ENCODE data around the gene ETHE1.

GRCh38 chr19:43506629-43507028, 20.4 kb downstream of the ETHE1 start:
- TF ChIP-seq MAX (IDR thresholded peaks at IDR 0.05) = no peak
- no peak for TF ChIP-seq CTCF (IDR thresholded peaks at IDR 0.05; ENCODE audit: low read depth, low read length, missing input control)
- TF ChIP-seq REST (IDR thresholded peaks at IDR 0.05) = no peak
- no peak for TF ChIP-seq SP1 (IDR thresholded peaks at IDR 0.05)
- TF ChIP-seq FOXA2 (IDR thresholded peaks at IDR 0.05) = no peak
- no peak for TF ChIP-seq TAF1 (conservative IDR thresholded peaks at IDR 0.05)

All from liver (tissue), 3 donors.